LHCN-M2 (cell line): Measurements from ENCODE around the gene MAN2C1. TPM values are rescaled to one million over a fixed set of nuclear protein-coding genes. Genes with fewer than 3 reads are reported as not detected.

Source experiments
- DNase-seq: peaks from one replicate; pipeline ENCODE4 v3.0.0-alpha.2; 2012; ENCODE audit warnings: low read depth
- total RNA-seq: library from RNA; depleted of rRNA; stranded (reverse); fragments of >200 nt; gene quantifications from 2 replicates; pipeline ENCODE4 v1.2.3, GENCODE V29; 2014; rRNA removed

The MAN2C1 gene
- total RNA-seq, 1 experiment from 2014 or later: 91.5 TPM

DNA sequence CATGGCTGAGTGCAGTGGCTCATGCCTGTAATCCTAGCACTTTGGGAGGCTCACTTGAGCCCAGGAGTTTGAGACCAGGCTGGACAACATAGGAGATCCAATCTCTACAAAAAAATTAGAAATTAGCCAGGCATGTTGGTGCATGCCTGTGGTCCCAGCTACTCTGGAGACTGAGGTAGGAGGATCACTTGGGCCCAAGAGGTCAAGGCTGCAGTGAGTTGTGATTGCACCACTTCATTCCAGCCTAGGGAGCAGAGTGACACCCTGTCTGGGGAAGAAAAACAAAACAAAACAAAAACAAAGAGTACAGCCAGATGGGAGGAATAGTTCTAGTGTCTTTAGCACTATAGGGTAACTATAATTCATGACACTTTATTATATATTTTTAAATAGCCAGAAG is 58.7 kb downstream of the MAN2C1 start:
- DNase-seq: peak; percentile 35

GRCh38 chr15:75307778-75308390 is 60.5 kb downstream of the MAN2C1 start:
- peak; percentile 24 for DNase-seq

DNA sequence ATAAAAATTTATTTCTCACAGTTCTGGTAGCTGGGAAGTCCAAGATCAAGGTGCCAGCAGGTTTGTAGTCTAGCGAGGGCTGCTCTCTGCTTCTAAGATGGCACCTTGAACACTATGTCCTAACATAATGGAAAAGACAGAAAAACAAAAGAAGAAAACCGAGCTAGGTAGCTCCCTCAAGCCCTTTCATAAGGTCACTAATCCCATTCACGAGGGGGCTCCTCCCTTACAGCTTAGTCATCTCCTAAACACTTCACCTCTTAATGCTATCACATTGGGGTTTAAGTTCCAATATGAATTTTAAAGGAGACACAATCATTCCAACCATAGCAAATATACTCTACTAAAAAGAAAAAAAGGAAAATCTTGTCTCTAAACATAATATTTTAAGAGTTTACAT is 62.2 kb downstream of the MAN2C1 start:
- DNase-seq: no peak

Other genes with a start within 250 kb of the MAN2C1 start
- gene C15orf39, start 166.7 kb downstream of the MAN2C1 start, total RNA-seq: 3.1 and 3.3 TPM in 2 replicates
- gene GOLGA6C, start 110.3 kb downstream of the MAN2C1 start, total RNA-seq: not detected in 2 replicates
- gene GOLGA6D, start 85.8 kb downstream of the MAN2C1 start, total RNA-seq: not detected in 2 replicates
- 185 and 198 TPM in 2 replicates for gene COMMD4, start 32.5 kb downstream of the MAN2C1 start, total RNA-seq
- gene NEIL1, start 21.6 kb downstream of the MAN2C1 start, total RNA-seq: 3.0 and 4.4 TPM in 2 replicates
- gene SIN3A, start 83.1 kb upstream of the MAN2C1 start, total RNA-seq: 21.5 and 26.9 TPM in 2 replicates
- gene PTPN9, start 210.7 kb upstream of the MAN2C1 start, total RNA-seq: 23.5 and 25.0 TPM in 2 replicates